ENCODE data around the gene BST1. TPM values are rescaled to one million over a fixed set of nuclear protein-coding genes. Genes with fewer than 3 reads are reported as not detected.

The BST1 gene
- polyA plus RNA-seq, 3 donors: 1.2 to 15.6 (median 8.0) TPM

Other genes starting within 250 kb of the BST1 start
- gene CC2D2A, start 233.2 kb upstream of the BST1 start, polyA plus RNA-seq: 10 to 100 TPM in 1 of 3 donors, 1 to 10 TPM in 2; 3.4 to 39.4 (median 5.8) TPM
- gene FBXL5, start 47.7 kb upstream of the BST1 start, polyA plus RNA-seq: 100 to 1,000 TPM in 1 of 3 donors, 10 to 100 TPM in 2; 26.3 to 100 (median 79.4) TPM
- 10 to 100 TPM; 20.6 to 64.9 (median 42.6) TPM for gene FAM200B, start 21.2 kb upstream of the BST1 start, polyA plus RNA-seq
- gene CD38, start 75.3 kb downstream of the BST1 start, polyA plus RNA-seq: 1 to 10 TPM in 2 of 3 donors, under 1 TPM in 1; 0.94 to 4.7 (median 4.5) TPM
- gene FGFBP1, start 235.7 kb downstream of the BST1 start, polyA plus RNA-seq: 1 to 10 TPM in 1 of 3 donors, under 1 TPM in 1, not detected in 1; 0.09 to 1.6 TPM